GM18499 (cell line): ENCODE measurements around the gene RNF149.
"Not testable (repeated sequence)": the region's sequence is repeated elsewhere in the genome, so short reads cannot be mapped to it uniquely, and the experiment has no call there.

ENCODE experiments used
- ATAC-seq: cut with Tn5 transposase; IDR thresholded peaks from one replicate; pipeline ENCODE4 v1.9.1; 2021; ENCODE audit warnings: moderate number of reproducible peaks; ENCODE audit not compliant: insufficient read depth, unreplicated experiment

RNF149 gene

GRCh38 chr2:101264360-101264939, 44.1 kb downstream of the RNF149 start:
- ATAC-seq, result no peak

GRCh38 chr2:101263377-101263800, 45.1 kb downstream of the RNF149 start:
- no peak for ATAC-seq

- ATAC-seq, result no peak
Measured at GRCh38 chr2:101262142-101262541, 46.4 kb downstream of the RNF149 start.

GRCh38 chr2:101258804-101259203, 49.7 kb downstream of the RNF149 start:
- no peak for ATAC-seq

- no peak for ATAC-seq
Measured at GRCh38 chr2:101256316-101256715, 52.2 kb downstream of the RNF149 start.

GRCh38 chr2:101255501-101255900, 53.0 kb downstream of the RNF149 start:
- ATAC-seq, result no peak

GRCh38 chr2:101253703-101254450, 54.6 kb downstream of the RNF149 start:
- no peak for ATAC-seq

GRCh38 chr2:101253013-101253702, 55.3 kb downstream of the RNF149 start:
- peak; percentile 30 for ATAC-seq

GRCh38 chr2:101252408-101253012, 56.0 kb downstream of the RNF149 start, which contains the start of gene CNOT11:
CNOT11 (plus strand) TSS chr2:101252886; CDS start chr2:101252965, 79 bp downstream.
- peak; percentile 57 for ATAC-seq

GRCh38 chr2:101251844-101252407, 56.6 kb downstream of the RNF149 start:
- peak; percentile 36 for ATAC-seq

GRCh38 chr2:101251246-101251781, 57.2 kb downstream of the RNF149 start:
- not testable (repeated sequence) for ATAC-seq

GRCh38 chr2:101249826-101250225, 58.7 kb downstream of the RNF149 start:
- no peak for ATAC-seq

GRCh38 chr2:101248756-101249155, 59.7 kb downstream of the RNF149 start:
- ATAC-seq, result not testable (repeated sequence)

- not testable (repeated sequence) for ATAC-seq
Measured at GRCh38 chr2:101245468-101245867, 63.0 kb downstream of the RNF149 start.

- ATAC-seq, result not testable (repeated sequence)
Measured at GRCh38 chr2:101244899-101245298, 63.6 kb downstream of the RNF149 start.

- not testable (repeated sequence) for ATAC-seq
Measured at GRCh38 chr2:101244373-101244772, 64.1 kb downstream of the RNF149 start.

- ATAC-seq, result no peak
Measured at GRCh38 chr2:101241158-101241557, 67.3 kb downstream of the RNF149 start.

GRCh38 chr2:101240694-101241093, 67.8 kb downstream of the RNF149 start:
- not testable (repeated sequence) for ATAC-seq

GRCh38 chr2:101239760-101240118, 68.8 kb downstream of the RNF149 start:
- ATAC-seq, result not testable (repeated sequence)
